GM23338 (cell line): ENCODE data around the gene LRP1-AS.

Source experiments
- CTCF ChIP-seq, 2 experiments: fragments of 200-600 bp in 1 of 2; sonication (generic) in 1 of 2; conservative IDR thresholded peaks; 2 replicates each; pipeline versions ENCODE4 v1.5.1 to v1.6.1; 2016 to 2017; ENCODE audit warnings: antibody characterized with exemption in 2 of 2, low read depth in 2 of 2, mild to moderate bottlenecking in 2 of 2, moderate library complexity in 1 of 2
- EZH2 ChIP-seq: fragments of 200-600 bp; sonication (generic); IDR thresholded peaks from one replicate; pipeline ENCODE4 v1.8.0; 2017; ENCODE audit warnings: antibody characterized with exemption, mild to moderate bottlenecking, low read depth; ENCODE audit not compliant: unreplicated experiment
- NANOG ChIP-seq: IDR thresholded peaks from 2 replicates; pipeline ENCODE4 v1.6.1; 2016; ENCODE audit warnings: antibody characterized with exemption, borderline replicate concordance
- POLR2AphosphoS5 ChIP-seq: IDR thresholded peaks from 2 replicates; pipeline ENCODE4 v1.6.1; 2016; ENCODE audit warnings: antibody characterized with exemption, low read depth

GRCh38 chr12:57129321-57129842, 18.0 kb downstream of the LRP1-AS start:
- no peak for TF ChIP-seq NANOG
- no peak for TF ChIP-seq EZH2
- TF ChIP-seq POLR2AphosphoS5 = no peak
- no peak for TF ChIP-seq CTCF (conservative IDR thresholded peaks at IDR 0.05; ENCODE audit: low read depth in 2 of 2)
